Panc1 (cell line): ENCODE measurements around the gene FUT4. TPM values are rescaled to one million over a fixed set of nuclear protein-coding genes. Genes with fewer than 3 reads are reported as not detected.
A peak's percentile ranks its signal among the peaks of the same experiment; 100 is the strongest.

ENCODE experiments used
- ATAC-seq: fragments of 200-7000 bp; cut with Tn5 transposase; 2 replicates; pipeline ENCODE4 v1.9.1; 2020; ENCODE audit warnings: mild to moderate bottlenecking, moderate library complexity
- BruUV-seq: library from RNA; stranded (reverse); fragments of 400-500 nt; replicated peaks from 2 replicates; lab custom pipeline; 2021; lab: Mats Ljungman, UMichigan
- CTCF ChIA-PET: fragments of 300-600 bp; sonication (Branson Sonifier 250); formaldehyde crosslinking; loops from one replicate; lab custom pipeline; 2022; ENCODE audit warnings: antibody characterized with exemption; lab: Charles Lee
- POLR2A ChIA-PET: fragments of 300-600 bp; sonication (Branson Sonifier 250); formaldehyde crosslinking; loops from one replicate; lab custom pipeline; 2022; ENCODE audit warnings: antibody characterized with exemption; lab: Charles Lee
- DNase-seq: peaks from one replicate; pipeline ENCODE4 v3.0.0-alpha.2; 2010; ENCODE audit warnings: low read depth, low spot score
- H3K27ac ChIP-seq: 2 replicates; pipeline ENCODE4 v1.5.1; 2011; ENCODE audit warnings: mild to moderate bottlenecking, low read length, inconsistent platforms
- H3K27me3 ChIP-seq: fragments of 200-500 bp; sonication (Bioruptor generic); 2 replicates; pipeline ENCODE4 v1.6.0; 2014; ENCODE audit warnings: low read length, inconsistent platforms; ENCODE audit not compliant: control insufficient read depth, insufficient read depth
- H3K36me3 ChIP-seq: fragments of 200-500 bp; sonication (Bioruptor generic); 2 replicates; pipeline ENCODE4 v1.5.1; 2014; ENCODE audit warnings: inconsistent platforms, mild to moderate bottlenecking, low read length, moderate library complexity; ENCODE audit not compliant: control insufficient read depth, insufficient read depth
- H3K4me1 ChIP-seq: 2 replicates; pipeline ENCODE4 v1.5.1; 2011; ENCODE audit warnings: inconsistent platforms, mild to moderate bottlenecking, low read length, moderate library complexity; ENCODE audit not compliant: control insufficient read depth, insufficient read depth
- H3K4me3 ChIP-seq, 2 experiments: 2 replicates each; pipeline ENCODE4 v1.5.1; 2011 to 2012; ENCODE audit warnings: low read depth in 2 of 2, low read length in 2 of 2, mild to moderate bottlenecking in 2 of 2, inconsistent platforms in 1 of 2, moderate library complexity in 1 of 2
- H3K9me3 ChIP-seq: fragments of 200-500 bp; sonication (Bioruptor generic); 2 replicates; pipeline ENCODE4 v1.5.1; 2014; ENCODE audit warnings: low read depth, mild to moderate bottlenecking, inconsistent platforms, low read length, moderate library complexity; ENCODE audit not compliant: control insufficient read depth, insufficient read depth
- CTCF ChIP-seq: fragments of 450-650 bp; IDR thresholded peaks from 2 replicates; pipeline ENCODE4 v1.5.1; 2017; ENCODE audit warnings: mild to moderate bottlenecking
- POLR2AphosphoS5 ChIP-seq: IDR thresholded peaks from 2 replicates; pipeline ENCODE4 v1.6.1; 2012; ENCODE audit warnings: mild to moderate bottlenecking, low read depth, low read length, moderate library complexity
- REST ChIP-seq, 2 experiments: IDR thresholded peaks; 2 replicates each; pipeline ENCODE4 v1.6.1; 2011 to 2012; ENCODE audit warnings: low read depth in 2 of 2, control low read depth in 1 of 2, low read length in 1 of 2, mild to moderate bottlenecking in 1 of 2, moderate library complexity in 1 of 2; ENCODE audit not compliant: insufficient read depth in 1 of 2
- SIN3A ChIP-seq: IDR thresholded peaks from 2 replicates; pipeline ENCODE4 v1.6.1; 2012; ENCODE audit warnings: low read depth, mild to moderate bottlenecking, low read length, moderate library complexity, borderline replicate concordance; ENCODE audit not compliant: insufficient read depth
- TCF7L2 ChIP-seq: IDR thresholded peaks from 2 replicates; pipeline ENCODE4 v1.6.1; 2011; ENCODE audit warnings: mild to moderate bottlenecking, low read depth, low read length, inconsistent platforms
- in situ Hi-C: cut with HindIII; loops from 2 replicates; pipeline ENCODE4 v1.10.0; 2016; ENCODE audit warnings: low sequenced_read_pairs, low pct_unique_long_range_greater_than_20kb
- intact Hi-C: fragments of 100-400 bp; cut with micrococcal nuclease; formaldehyde crosslinking; loops from one replicate; pipeline ENCODE4 v1.10.0; 2022; ENCODE audit not compliant: unreplicated experiment
- total RNA-seq: library from RNA; stranded (reverse); gene quantifications from one replicate; pipeline ENCODE4 v1.2.1, GENCODE V29; 2021; ENCODE audit not compliant: unreplicated experiment

The FUT4 gene
- total RNA-seq, 1 experiment from 2014 or later: 11.2 TPM

GRCh38 chr11:94539420-94539819, 4.3 kb upstream of the FUT4 start:
- ChIA-PET POLR2A (interaction anchor here (0.6 kb wide), 1 partner anchor 740 kb away, joined by 7 read pairs; no protein-coding TSS in a partner anchor), CTCF (no interaction called here)
- in situ Hi-C loops (no loop called here), intact Hi-C loops (no loop called here)
- Histone ChIP-seq H3K27me3 (peaks cover 2% of the 10 kb centered on the region; the same call in 1 of the 2 replicates), H3K4me1 (peaks cover 7% of the 10 kb centered on the region), H3K36me3 (no peaks in the 10 kb centered on the region), H3K9me3 (no peaks in the 10 kb centered on the region), H3K4me3 (no peak overlapping the region), H3K27ac (no peak overlapping the region)
- TF ChIP-seq REST (IDR thresholded peaks at IDR 0.05; ENCODE audit: insufficient read depth in 1 of 2, low read depth in 2 of 2, low read length in 1 of 2) (no peak), SIN3A (no peak), POLR2AphosphoS5 (no peak), CTCF (no peak), TCF7L2 (no peak)
- DNase-seq (no peak), ATAC-seq (no peak)
- no TSS peak for BruUV-seq

GRCh38 chr11:94544646-94545263, 1.0 kb downstream of the FUT4 start:
- intact Hi-C loops (loop anchor here (10.0 kb wide), 1 partner anchor 1240 kb away; the partner anchor contains the start of gene FAM76B), in situ Hi-C loops (no loop called here)
- no peak for DNase-seq
- no peak for TF ChIP-seq REST (IDR thresholded peaks at IDR 0.05; ENCODE audit: insufficient read depth in 1 of 2, low read depth in 2 of 2, low read length in 1 of 2)
- peak; percentile 21; the same call in 1 of the 2 replicates for TF ChIP-seq CTCF
- Histone ChIP-seq H3K27me3 (no peaks in the 10 kb centered on the region), H3K27ac (peak overlapping the region; percentile 83), H3K4me3 (peak overlapping the region; percentile 66 to 83), H3K4me1 (peaks cover 28% of the 10 kb centered on the region), H3K36me3 (no peaks in the 10 kb centered on the region), H3K9me3 (no peaks in the 10 kb centered on the region)
- ATAC-seq: peak; percentile 36
- ChIA-PET POLR2A (interaction anchor here (0.6 kb wide), 1 partner anchor 11 kb away, joined by 4 read pairs; no protein-coding TSS in a partner anchor), CTCF (no interaction called here)
- BruUV-seq: no TSS peak
